Measurements from ENCODE around the gene NAXE.

Gene NAXE

GRCh38 chr1:156579472-156579871, 12.1 kb upstream of the NAXE start, which contains the start of gene TTC24 (continued):
- no peak for TF ChIP-seq POU6F1 (CRISPR knock-in tag; IDR thresholded peaks at IDR 0.05; ENCODE audit: borderline replicate concordance, low read depth)
- no peak for TF ChIP-seq ZNF565 (CRISPR knock-in tag; conservative IDR thresholded peaks at IDR 0.05; ENCODE audit: low read depth)

GRCh38 chr1:156581661-156582387, 9.8 kb upstream of the NAXE start:
- no peak for ATAC-seq
- TF ChIP-seq CSDC2 (CRISPR knock-in tag; IDR thresholded peaks at IDR 0.05): no peak
- TF ChIP-seq ZFP30 (CRISPR knock-in tag; IDR thresholded peaks at IDR 0.05): no peak
- no peak for TF ChIP-seq ZNF565 (CRISPR knock-in tag; conservative IDR thresholded peaks at IDR 0.05; ENCODE audit: low read depth)
- no peak for TF ChIP-seq CSRNP3 (CRISPR knock-in tag; IDR thresholded peaks at IDR 0.05)
- no peak for TF ChIP-seq SNAI2 (CRISPR knock-in tag; IDR thresholded peaks at IDR 0.05)
- TF ChIP-seq BACH2 (CRISPR knock-in tag; IDR thresholded peaks at IDR 0.05; ENCODE audit: borderline replicate concordance): no peak
- no peak for TF ChIP-seq RARB (CRISPR knock-in tag; IDR thresholded peaks at IDR 0.05)
- TF ChIP-seq ZC3H10 (CRISPR knock-in tag; IDR thresholded peaks at IDR 0.05): no peak
- TF ChIP-seq TSHZ2 (CRISPR knock-in tag; IDR thresholded peaks at IDR 0.05): no peak
- TF ChIP-seq CREB5 (CRISPR knock-in tag; IDR thresholded peaks at IDR 0.05; ENCODE audit: low read depth): no peak
- no peak for TF ChIP-seq ZNF8 (CRISPR knock-in tag; IDR thresholded peaks at IDR 0.05)
- no peak for TF ChIP-seq POU6F1 (CRISPR knock-in tag; IDR thresholded peaks at IDR 0.05; ENCODE audit: borderline replicate concordance, low read depth)
- no peak for TF ChIP-seq GLIS3 (CRISPR knock-in tag; IDR thresholded peaks at IDR 0.05)
- TF ChIP-seq ARNTL (CRISPR knock-in tag; IDR thresholded peaks at IDR 0.05; ENCODE audit: borderline replicate concordance, low read depth): no peak

GRCh38 chr1:156582388-156583017, 9.1 kb upstream of the NAXE start:
- TF ChIP-seq CSRNP3 (CRISPR knock-in tag; IDR thresholded peaks at IDR 0.05): no peak
- TF ChIP-seq ARNTL (CRISPR knock-in tag; IDR thresholded peaks at IDR 0.05; ENCODE audit: borderline replicate concordance, low read depth): no peak
- no peak for TF ChIP-seq PATZ1 (CRISPR knock-in tag; IDR thresholded peaks at IDR 0.05; ENCODE audit: borderline replicate concordance)
- no peak for TF ChIP-seq OSR1 (CRISPR knock-in tag; IDR thresholded peaks at IDR 0.05)
- TF ChIP-seq GLIS3 (CRISPR knock-in tag; IDR thresholded peaks at IDR 0.05): no peak
- TF ChIP-seq ESRRG (CRISPR knock-in tag; IDR thresholded peaks at IDR 0.05): no peak
- no peak for TF ChIP-seq TCF4 (CRISPR knock-in tag; IDR thresholded peaks at IDR 0.05; ENCODE audit: borderline replicate concordance)
- no peak for TF ChIP-seq TOX (CRISPR knock-in tag; IDR thresholded peaks at IDR 0.05; ENCODE audit: borderline replicate concordance)
- TF ChIP-seq ZFP30 (CRISPR knock-in tag; IDR thresholded peaks at IDR 0.05): no peak
- no peak for TF ChIP-seq CREB5 (CRISPR knock-in tag; IDR thresholded peaks at IDR 0.05; ENCODE audit: low read depth)
- TF ChIP-seq ZC3H10 (CRISPR knock-in tag; IDR thresholded peaks at IDR 0.05): no peak
- no peak for TF ChIP-seq ZFP3 (CRISPR knock-in tag; IDR thresholded peaks at IDR 0.05)
- no peak for TF ChIP-seq SNAI2 (CRISPR knock-in tag; IDR thresholded peaks at IDR 0.05)
- TF ChIP-seq BACH2 (CRISPR knock-in tag; IDR thresholded peaks at IDR 0.05; ENCODE audit: borderline replicate concordance): no peak
- ATAC-seq: no peak

Measured in SK-N-SH treated with all-trans-retinoic acid at 6 μM for 48 hours (cell line).